SH-SY5Y (cell line): Measurements from ENCODE around the gene CACNG5.

Experiments
- GATA2 ChIP-seq: IDR thresholded peaks from 2 replicates; pipeline ENCODE4 v1.6.1; 2011; ENCODE audit warnings: mild to moderate bottlenecking, low read depth, low read length
- GATA3 ChIP-seq: IDR thresholded peaks from 2 replicates; pipeline ENCODE4 v1.6.1; 2011; ENCODE audit warnings: low read depth, mild to moderate bottlenecking, low read length, moderate library complexity

CACNG5 gene

GRCh38 chr17:66836063-66837005 lies 1.4 kb downstream of the CACNG5 start:
- TF ChIP-seq GATA3 (no peak), GATA2 (no peak)

- no peak for TF ChIP-seq GATA2
- no peak for TF ChIP-seq GATA3
Observed at GRCh38 chr17:66837226-66837625, 2.3 kb downstream of the CACNG5 start.

GRCh38 chr17:66837885-66838665 lies 3.2 kb downstream of the CACNG5 start:
- TF ChIP-seq GATA2: no peak
- no peak for TF ChIP-seq GATA3

- TF ChIP-seq GATA2 (no peak), GATA3 (no peak)
Observed at GRCh38 chr17:66839616-66840015, 4.7 kb downstream of the CACNG5 start.

- no peak for TF ChIP-seq GATA3
- TF ChIP-seq GATA2: no peak
Observed at GRCh38 chr17:66840061-66840460, 5.1 kb downstream of the CACNG5 start.

- no peak for TF ChIP-seq GATA3
Observed at GRCh38 chr17:66841328-66841727, 6.4 kb downstream of the CACNG5 start.

GRCh38 chr17:66841744-66842143 lies 6.8 kb downstream of the CACNG5 start:
- TF ChIP-seq GATA2 (no peak), GATA3 (no peak)

- TF ChIP-seq GATA3 (no peak), GATA2 (no peak)
Observed at GRCh38 chr17:66842505-66842904, 7.6 kb downstream of the CACNG5 start.

GRCh38 chr17:66842959-66843358 lies 8.0 kb downstream of the CACNG5 start:
- TF ChIP-seq GATA3: no peak
- no peak for TF ChIP-seq GATA2

GRCh38 chr17:66843627-66844026 lies 8.7 kb downstream of the CACNG5 start:
- TF ChIP-seq GATA2 (no peak), GATA3 (no peak)

- TF ChIP-seq GATA3: no peak
- TF ChIP-seq GATA2: no peak
Observed at GRCh38 chr17:66847704-66848103, 12.8 kb downstream of the CACNG5 start.

GRCh38 chr17:66848496-66848895 lies 13.6 kb downstream of the CACNG5 start:
- no peak for TF ChIP-seq GATA2
- TF ChIP-seq GATA3: no peak

GRCh38 chr17:66849032-66849655 lies 14.2 kb downstream of the CACNG5 start:
- TF ChIP-seq GATA3 (no peak), GATA2 (no peak)

- TF ChIP-seq GATA2: no peak
- no peak for TF ChIP-seq GATA3
Observed at GRCh38 chr17:66849851-66850580, 15.1 kb downstream of the CACNG5 start.
